ENCODE measurements around the gene LHX3. TPM values are rescaled to one million over a fixed set of nuclear protein-coding genes. Genes with fewer than 3 reads are reported as not detected.

Gene LHX3
- total RNA-seq, 2 donors from 2014 or later: 1.3 TPM; not detected in 1

GRCh38 chr9:136247947-136248637 lies 43.2 kb upstream of the LHX3 start:
- H3K36me3 ChIP-seq: no peaks in the 10 kb centered on the region
- H3K9me3 ChIP-seq: no peaks in the 10 kb centered on the region
- no peak overlapping the region for H3K27ac ChIP-seq
- intact Hi-C loops (cut with DNase I): no loop called here
- WGBS: 78% methylated on average over 24 of the region's 24 CpGs
- no peaks in the 10 kb centered on the region for H3K27me3 ChIP-seq (replicated peaks; ENCODE audit: insufficient read depth)
- no peak for TF ChIP-seq POLR2A (IDR thresholded peaks at IDR 0.05)
- TF ChIP-seq POLR2AphosphoS5 (IDR thresholded peaks at IDR 0.05): no peak
- no peak for TF ChIP-seq CTCF (IDR thresholded peaks at IDR 0.05)
- H3K4me1 ChIP-seq (replicated peaks): peaks cover 7% of the 10 kb centered on the region
- H3K4me3 ChIP-seq: no peak overlapping the region
- DNase-seq (ENCODE audit: low spot score): no peak

DNA sequence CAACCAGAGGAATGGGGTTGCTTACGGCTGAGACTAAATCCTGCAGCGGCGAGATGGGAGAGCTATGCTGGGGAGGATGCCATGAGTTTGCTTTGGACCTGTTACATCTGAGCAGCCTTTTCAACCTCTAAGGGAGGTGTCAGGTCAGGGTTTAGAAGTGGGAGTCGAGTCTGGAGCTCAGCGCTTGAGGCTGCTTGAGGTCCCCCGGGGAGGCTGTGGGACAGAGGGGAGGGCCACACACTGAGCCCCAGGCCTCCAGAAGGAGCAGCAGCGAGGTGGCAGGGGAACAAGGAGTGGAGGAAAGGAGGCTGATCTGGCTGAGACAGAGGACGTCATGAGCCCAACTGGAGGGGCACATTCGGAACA lies 42.6 kb upstream of the LHX3 start:
- no peak overlapping the region for H3K27ac ChIP-seq
- H3K27me3 ChIP-seq (replicated peaks; ENCODE audit: insufficient read depth): no peaks in the 10 kb centered on the region
- WGBS: 70% methylated on average over 8 of the region's 9 CpGs
- intact Hi-C loops (cut with DNase I): no loop called here
- H3K4me1 ChIP-seq (replicated peaks): peaks cover 7% of the 10 kb centered on the region
- no peak overlapping the region for H3K4me3 ChIP-seq
- no peak for DNase-seq (ENCODE audit: low spot score)
- no peak for TF ChIP-seq POLR2A (IDR thresholded peaks at IDR 0.05)
- no peak for TF ChIP-seq POLR2AphosphoS5 (IDR thresholded peaks at IDR 0.05)
- no peak for TF ChIP-seq CTCF (IDR thresholded peaks at IDR 0.05)
- no peaks in the 10 kb centered on the region for H3K9me3 ChIP-seq
- no peaks in the 10 kb centered on the region for H3K36me3 ChIP-seq

DNA sequence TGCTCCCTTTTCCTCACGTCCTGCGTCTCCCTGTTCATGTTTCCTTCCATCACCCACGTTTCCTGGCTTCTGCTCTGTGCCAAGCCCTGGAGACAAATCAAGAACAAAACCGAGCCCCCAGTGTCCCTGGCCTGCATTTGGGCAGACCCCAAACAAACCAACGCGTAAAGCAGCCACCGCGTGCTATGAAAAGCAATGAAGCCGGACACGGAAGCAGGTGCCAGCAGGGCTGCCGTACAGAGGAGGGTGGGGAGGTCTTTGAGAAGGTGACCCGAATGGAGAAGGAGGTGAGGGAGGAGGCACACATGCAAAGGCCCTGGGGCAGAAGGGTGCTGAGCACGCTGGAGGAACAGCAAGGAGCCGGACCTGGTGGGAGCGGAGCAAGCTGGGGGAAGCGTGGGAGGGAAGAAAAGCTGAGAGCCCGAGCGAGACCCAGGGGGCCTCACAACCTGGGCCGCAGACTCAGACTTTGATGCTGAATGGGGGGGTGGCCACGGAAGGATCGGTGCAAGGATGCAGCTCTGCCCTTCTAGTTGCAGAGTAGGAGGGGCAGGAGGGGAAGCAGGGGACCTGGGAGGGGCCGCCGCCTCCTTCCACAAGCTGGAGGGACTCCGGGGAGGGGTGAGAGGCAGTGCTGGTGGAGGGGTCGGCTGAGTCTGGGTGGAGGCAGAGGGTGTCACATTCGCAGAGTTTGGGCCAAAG lies 42.1 kb upstream of the LHX3 start:
- 81% methylated on average over 26 of the region's 26 CpGs for WGBS
- peaks cover 7% of the 10 kb centered on the region for H3K4me1 ChIP-seq (replicated peaks)
- H3K9me3 ChIP-seq: no peaks in the 10 kb centered on the region
- H3K27me3 ChIP-seq (replicated peaks; ENCODE audit: insufficient read depth): no peaks in the 10 kb centered on the region
- H3K36me3 ChIP-seq: no peaks in the 10 kb centered on the region
- DNase-seq (ENCODE audit: low spot score): no peak
- H3K4me3 ChIP-seq: no peak overlapping the region
- intact Hi-C loops (cut with DNase I): no loop called here
- no peak overlapping the region for H3K27ac ChIP-seq
- TF ChIP-seq POLR2A (IDR thresholded peaks at IDR 0.05): no peak
- TF ChIP-seq POLR2AphosphoS5 (IDR thresholded peaks at IDR 0.05): no peak
- TF ChIP-seq CTCF (IDR thresholded peaks at IDR 0.05): no peak

DNA sequence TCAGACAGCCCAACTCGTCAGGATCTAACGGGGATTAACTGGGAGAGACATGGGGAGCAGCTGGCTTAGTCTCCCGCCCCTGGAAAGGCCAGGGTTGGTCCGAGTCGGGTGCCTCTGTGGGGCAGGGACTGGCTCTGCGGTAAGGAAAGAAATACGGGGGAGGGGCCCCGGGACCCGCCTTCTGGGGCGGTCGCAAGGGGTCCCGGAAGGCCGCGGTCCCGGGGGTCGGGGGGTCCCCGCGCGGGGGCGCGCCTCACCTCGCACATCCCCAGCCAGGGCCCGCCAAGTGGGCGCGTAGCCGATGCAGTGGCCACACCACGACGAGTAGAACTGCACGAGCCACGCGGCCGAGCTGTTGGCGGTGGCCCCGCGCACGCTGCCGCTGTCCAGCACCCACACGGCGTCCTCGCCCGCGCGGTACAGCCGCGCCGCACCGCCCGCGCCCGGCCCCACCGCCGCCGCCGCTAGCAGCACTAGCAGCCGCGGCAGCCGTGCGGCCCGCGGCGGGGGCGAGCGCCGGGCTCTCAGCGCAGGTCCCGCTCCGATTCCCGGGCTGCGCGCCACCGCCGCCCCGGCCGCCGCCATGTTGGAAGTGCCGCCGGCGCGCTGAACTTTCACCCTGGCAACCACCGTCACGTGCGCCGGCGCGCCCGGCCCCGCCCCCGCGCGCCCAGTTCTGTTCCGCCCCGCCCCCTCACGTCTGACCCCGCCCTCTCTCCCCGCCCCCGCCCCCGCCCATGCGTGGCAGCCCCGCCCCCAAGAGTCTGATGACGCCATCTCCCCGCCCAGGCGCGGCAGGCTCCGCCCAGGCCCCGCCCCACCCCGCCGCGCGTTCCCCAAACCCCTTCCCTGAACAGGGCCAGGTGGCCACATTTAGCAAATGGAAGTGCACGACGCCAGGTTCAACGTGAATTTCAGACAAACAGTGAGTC lies 40.6 kb upstream of the LHX3 start, which contains the start of gene QSOX2:
QSOX2 (minus strand) TSS at position 594 of the 932 bp plus-strand sequence; CDS start at position 585, 9 bp downstream.
- H3K36me3 ChIP-seq: no peaks in the 10 kb centered on the region
- peak within 1 kb of the TSS in 1 of 2 donors; percentile 26 for H3K27ac ChIP-seq
- intact Hi-C loops (cut with DNase I): no loop called here
- peak within 1 kb of the TSS; percentile 63 to 70 for H3K4me3 ChIP-seq
- no peaks in the 10 kb centered on the region for H3K9me3 ChIP-seq
- peaks cover 7% of the 10 kb centered on the region for H3K4me1 ChIP-seq (replicated peaks)
- 1% methylated on average over 87 of the region's 112 CpGs for WGBS
- H3K27me3 ChIP-seq (replicated peaks; ENCODE audit: insufficient read depth): no peaks in the 10 kb centered on the region
- DNase-seq (ENCODE audit: low spot score): peak; percentile 82
- TF ChIP-seq POLR2A (IDR thresholded peaks at IDR 0.05): no peak
- no peak for TF ChIP-seq CTCF (IDR thresholded peaks at IDR 0.05)
- no peak for TF ChIP-seq POLR2AphosphoS5 (IDR thresholded peaks at IDR 0.05)

All from prostate gland (tissue), 2 donors.